ENCODE data around the gene ZNF862.

Gene ZNF862

DNA sequence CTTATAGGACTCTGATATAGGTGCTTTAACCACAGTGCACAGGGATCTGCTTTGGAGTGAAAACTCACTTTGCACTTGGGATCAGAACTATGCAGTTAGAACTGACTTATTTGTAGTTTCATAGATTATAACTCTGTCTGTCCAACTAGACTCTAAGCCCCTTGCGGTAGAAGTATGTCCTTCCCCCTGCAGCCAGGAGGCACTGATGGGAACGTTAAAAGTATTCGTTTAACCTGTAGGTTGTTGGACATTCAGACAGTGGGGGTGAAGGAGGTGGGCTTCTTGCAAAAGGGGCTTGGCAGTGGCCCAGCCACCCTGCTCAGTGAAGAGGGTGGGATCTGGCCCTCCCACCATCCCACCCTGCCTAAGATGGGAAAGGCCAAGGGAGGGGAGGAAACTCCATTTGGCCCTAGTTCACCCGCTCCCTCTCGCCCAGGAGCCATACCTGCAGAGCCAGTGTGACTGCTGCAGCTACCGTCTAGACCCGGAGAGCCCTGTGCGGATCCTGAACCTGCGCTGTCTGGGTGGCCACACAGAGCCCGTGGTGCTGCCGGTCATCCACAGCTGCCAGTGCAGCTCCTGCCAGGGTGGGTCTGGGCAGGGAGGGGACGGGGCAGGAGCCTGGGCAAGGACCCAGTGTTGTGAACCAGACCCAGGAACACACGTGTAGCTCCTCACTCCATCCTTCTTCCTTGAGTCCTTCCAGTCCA lies 5.7 kb upstream of the ZNF862 start:
- Histone ChIP-seq H3K4me3 (ENCODE audit: low read length in 2 of 2) (no peak overlapping the region), H3K9me3 (ENCODE audit: control insufficient read depth in 2 of 2, low read length in 2 of 2) (no peaks in the 10 kb centered on the region), H3K27ac (ENCODE audit: low read length) (no peak overlapping the region)

DNA sequence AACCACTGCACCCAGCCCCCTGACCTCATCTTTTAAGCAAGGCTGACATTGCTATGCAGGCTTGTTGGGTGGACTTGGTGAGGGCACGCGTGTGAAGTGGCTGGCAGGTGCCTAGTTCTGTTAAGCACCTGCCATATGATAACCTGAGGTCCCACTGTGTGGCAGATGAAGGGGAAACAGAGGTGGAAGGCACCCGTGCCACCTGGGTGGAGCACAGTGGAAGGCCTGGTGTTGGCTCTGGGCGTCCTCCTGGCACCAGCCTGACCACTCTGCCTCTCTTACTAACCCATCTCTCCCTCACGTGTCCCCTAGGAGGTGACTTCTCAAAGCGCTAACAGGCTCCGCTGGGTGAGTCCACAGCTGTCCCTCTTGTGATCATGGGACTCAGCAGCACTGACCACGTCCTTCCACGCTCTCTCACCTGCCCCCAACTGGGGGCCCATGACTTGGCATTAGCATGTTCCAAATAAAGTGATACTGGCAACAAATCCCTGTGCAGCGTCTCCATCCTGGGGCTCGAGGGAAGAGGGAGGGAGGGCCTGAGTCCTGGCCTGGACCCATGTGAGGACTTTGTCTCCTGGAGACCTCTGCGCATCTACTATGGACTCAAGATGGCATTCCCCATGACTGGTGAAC lies 4.6 kb upstream of the ZNF862 start:
- H3K4me1 ChIP-seq (ENCODE audit: control insufficient read depth, insufficient read depth, low read length): peaks cover under 1% of the 10 kb centered on the region
- H3K36me3 ChIP-seq (ENCODE audit: control insufficient read depth in 2 of 2, insufficient read depth in 2 of 2, low read length in 2 of 2): no peaks in the 10 kb centered on the region
- peaks cover 7 to 9% of the 10 kb centered on the region in 2 donors for H3K27me3 ChIP-seq (ENCODE audit: control insufficient read depth in 1 of 2, insufficient read depth in 2 of 2, low read length in 2 of 2)
- H3K9me3 ChIP-seq (ENCODE audit: control insufficient read depth in 2 of 2, low read length in 2 of 2): no peaks in the 10 kb centered on the region
- no peak overlapping the region for H3K4me3 ChIP-seq (ENCODE audit: low read length in 2 of 2)
- no peak overlapping the region for H3K27ac ChIP-seq (ENCODE audit: low read length)
- no peak overlapping the region for H3K9ac ChIP-seq (ENCODE audit: low read length in 2 of 2)

More for the DNA sequence above, 5.7 kb upstream of the ZNF862 start:
- Histone ChIP-seq H3K27me3 (ENCODE audit: control insufficient read depth in 1 of 2, insufficient read depth in 2 of 2, low read length in 2 of 2) (peaks cover 7 to 9% of the 10 kb centered on the region in 2 donors), H3K4me1 (ENCODE audit: control insufficient read depth, insufficient read depth, low read length) (no peaks in the 10 kb centered on the region), H3K9ac (ENCODE audit: low read length in 2 of 2) (no peak overlapping the region), H3K36me3 (ENCODE audit: control insufficient read depth in 2 of 2, insufficient read depth in 2 of 2, low read length in 2 of 2) (no peaks in the 10 kb centered on the region)

DNA sequence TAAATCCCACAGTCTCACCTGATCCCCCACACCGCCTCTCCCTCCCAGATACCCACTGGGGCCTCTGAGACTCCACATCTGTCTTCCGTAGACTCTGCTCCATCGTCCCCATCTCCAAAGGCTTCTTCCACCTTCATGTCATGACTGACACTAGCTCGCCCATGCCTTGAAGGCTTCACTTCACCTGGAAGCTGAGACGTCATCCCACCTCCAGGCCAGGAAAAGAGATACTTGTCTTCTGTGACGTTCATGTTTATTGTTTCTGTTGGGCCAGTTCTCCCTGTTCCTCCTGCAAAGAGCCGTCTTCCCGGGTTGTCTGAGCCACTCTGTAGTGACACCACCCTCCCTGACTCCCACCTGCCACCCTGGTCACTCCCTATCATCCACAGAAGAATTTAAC lies 3.6 kb upstream of the ZNF862 start:
- H3K9me3 ChIP-seq (ENCODE audit: control insufficient read depth in 2 of 2, low read length in 2 of 2): no peaks in the 10 kb centered on the region
- H3K27me3 ChIP-seq (ENCODE audit: control insufficient read depth in 1 of 2, insufficient read depth in 2 of 2, low read length in 2 of 2): peaks cover 7 to 9% of the 10 kb centered on the region in 2 donors
- no peak overlapping the region for H3K27ac ChIP-seq (ENCODE audit: low read length)
- H3K9ac ChIP-seq (ENCODE audit: low read length in 2 of 2): no peak overlapping the region
- H3K36me3 ChIP-seq (ENCODE audit: control insufficient read depth in 2 of 2, insufficient read depth in 2 of 2, low read length in 2 of 2): no peaks in the 10 kb centered on the region
- H3K4me3 ChIP-seq (ENCODE audit: low read length in 2 of 2): no peak overlapping the region
- peaks cover 7% of the 10 kb centered on the region for H3K4me1 ChIP-seq (ENCODE audit: control insufficient read depth, insufficient read depth, low read length)

DNA sequence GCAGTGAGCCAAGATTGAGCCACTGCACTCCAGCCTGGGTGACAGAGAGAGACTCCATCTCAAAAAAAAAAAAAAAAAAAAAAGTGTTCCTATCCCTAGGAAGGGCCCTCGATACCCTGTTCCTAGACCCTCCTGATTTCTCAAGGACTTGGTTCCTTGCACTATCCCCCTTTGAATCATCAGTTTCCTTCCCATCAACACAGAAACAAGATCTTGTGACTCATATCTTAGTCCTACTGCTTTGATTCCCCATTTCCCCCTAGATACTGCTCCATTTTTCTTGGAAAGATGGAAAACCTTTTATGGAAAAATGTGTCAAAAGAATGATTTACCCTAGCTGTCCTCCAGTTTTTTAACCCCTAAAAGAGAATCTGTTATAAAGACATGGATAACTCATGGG lies 1.7 kb upstream of the ZNF862 start:
- H3K9ac ChIP-seq (ENCODE audit: low read length in 2 of 2): no peak overlapping the region
- H3K9me3 ChIP-seq (ENCODE audit: control insufficient read depth in 2 of 2, low read length in 2 of 2): no peaks in the 10 kb centered on the region
- peaks cover 7% of the 10 kb centered on the region for H3K4me1 ChIP-seq (ENCODE audit: control insufficient read depth, insufficient read depth, low read length)
- no peak overlapping the region for H3K4me3 ChIP-seq (ENCODE audit: low read length in 2 of 2)
- no peaks in the 10 kb centered on the region for H3K36me3 ChIP-seq (ENCODE audit: control insufficient read depth in 2 of 2, insufficient read depth in 2 of 2, low read length in 2 of 2)
- H3K27ac ChIP-seq (ENCODE audit: low read length): no peak overlapping the region
- peaks cover 3 to 5% of the 10 kb centered on the region in 2 donors for H3K27me3 ChIP-seq (ENCODE audit: control insufficient read depth in 1 of 2, insufficient read depth in 2 of 2, low read length in 2 of 2)

DNA sequence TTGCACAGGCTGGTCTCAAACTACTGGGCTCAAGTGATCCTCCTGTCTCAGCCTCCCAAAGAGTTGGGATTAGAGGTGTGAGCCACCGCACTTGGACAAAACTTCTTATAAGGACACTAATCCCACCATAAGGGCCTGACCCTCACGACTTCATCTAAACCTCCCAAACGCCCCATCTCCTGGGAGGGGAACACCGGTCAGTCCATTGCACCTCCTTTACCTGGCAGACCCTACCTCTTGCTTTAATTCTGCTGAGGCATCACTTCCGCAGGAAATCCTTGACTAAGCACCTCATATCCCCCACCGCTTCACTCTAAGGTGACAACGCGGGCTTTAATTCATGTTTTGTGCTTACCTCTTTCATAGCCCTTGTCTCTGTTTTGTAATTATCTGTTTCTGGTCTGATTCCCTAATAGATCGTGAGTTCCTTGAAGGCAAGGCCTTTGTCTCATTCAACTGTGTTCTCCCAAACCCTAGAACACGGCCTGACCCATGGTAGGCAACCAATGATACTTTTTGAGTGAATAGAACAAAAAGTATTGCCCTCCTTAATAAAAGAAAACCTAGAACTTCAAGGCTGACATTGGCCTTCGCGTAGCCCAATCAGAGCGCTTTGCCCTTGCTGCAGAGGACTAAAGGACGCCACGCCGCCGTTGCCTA lies 481 bp upstream of the ZNF862 start:
- H3K4me3 ChIP-seq (ENCODE audit: low read length in 2 of 2): peak overlapping the region; percentile 9 to 88
- peak overlapping the region; percentile 58 for H3K27ac ChIP-seq (ENCODE audit: low read length)
- peaks cover 7% of the 10 kb centered on the region for H3K4me1 ChIP-seq (ENCODE audit: control insufficient read depth, insufficient read depth, low read length)
- H3K9me3 ChIP-seq (ENCODE audit: control insufficient read depth in 2 of 2, low read length in 2 of 2): no peaks in the 10 kb centered on the region
- no peaks in the 10 kb centered on the region for H3K27me3 ChIP-seq (ENCODE audit: control insufficient read depth in 1 of 2, insufficient read depth in 2 of 2, low read length in 2 of 2)
- no peak overlapping the region for H3K9ac ChIP-seq (ENCODE audit: low read length in 2 of 2)
- H3K36me3 ChIP-seq (ENCODE audit: control insufficient read depth in 2 of 2, insufficient read depth in 2 of 2, low read length in 2 of 2): no peaks in the 10 kb centered on the region

DNA sequence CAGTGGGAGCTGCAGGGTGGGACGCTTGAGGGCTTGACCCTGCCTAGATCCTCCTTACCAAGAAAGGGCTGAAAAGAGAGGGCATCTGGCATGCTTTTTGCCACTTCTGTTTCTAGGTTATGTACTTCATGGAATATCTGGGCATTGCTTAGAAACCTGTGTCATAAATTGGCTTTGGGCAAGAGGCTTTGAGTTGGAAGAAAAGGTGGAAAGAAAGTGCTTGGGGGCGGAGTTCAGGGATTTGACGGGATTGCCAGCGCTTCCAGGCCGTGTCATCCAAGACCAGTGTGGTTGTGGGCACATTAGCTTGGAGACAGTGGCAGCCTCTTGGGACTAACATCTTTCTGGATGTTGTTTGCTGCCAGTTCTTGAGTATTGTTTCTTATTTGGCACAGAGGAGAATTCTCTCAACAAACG lies 825 bp downstream of the ZNF862 start:
- Histone ChIP-seq H3K4me3 (ENCODE audit: low read length in 2 of 2) (peak overlapping the region; percentile 88 to 92), H3K9ac (ENCODE audit: low read length in 2 of 2) (peak overlapping the region; percentile 73 to 86), H3K27ac (ENCODE audit: low read length) (peak overlapping the region; percentile 66), H3K27me3 (ENCODE audit: control insufficient read depth in 1 of 2, insufficient read depth in 2 of 2, low read length in 2 of 2) (no peaks in the 10 kb centered on the region), H3K4me1 (ENCODE audit: control insufficient read depth, insufficient read depth, low read length) (peaks cover 7% of the 10 kb centered on the region), H3K36me3 (ENCODE audit: control insufficient read depth in 2 of 2, insufficient read depth in 2 of 2, low read length in 2 of 2) (no peaks in the 10 kb centered on the region), H3K9me3 (ENCODE audit: control insufficient read depth in 2 of 2, low read length in 2 of 2) (no peaks in the 10 kb centered on the region)

DNA sequence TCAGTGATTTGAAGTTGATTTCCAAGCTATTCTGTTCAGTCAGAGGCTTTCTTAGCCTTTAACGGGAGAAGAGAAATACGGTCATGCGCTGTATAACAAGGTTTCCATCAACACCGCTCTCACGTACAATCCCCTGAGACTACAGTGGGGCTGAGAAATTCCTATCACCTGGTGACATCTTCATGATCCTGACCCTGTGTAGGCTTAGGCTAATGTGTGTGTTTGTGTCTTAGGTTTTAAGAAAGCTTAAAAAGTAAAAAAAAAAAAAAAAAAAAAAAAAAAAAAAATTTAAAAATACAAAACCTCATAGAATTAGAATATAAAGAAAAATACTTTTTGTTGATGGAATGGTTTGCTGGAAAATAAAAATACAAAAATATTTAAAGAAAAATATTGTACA lies 1.8 kb downstream of the ZNF862 start:
- Histone ChIP-seq H3K4me1 (ENCODE audit: control insufficient read depth, insufficient read depth, low read length) (peaks cover 7% of the 10 kb centered on the region), H3K27ac (ENCODE audit: low read length) (no peak overlapping the region), H3K36me3 (ENCODE audit: control insufficient read depth in 2 of 2, insufficient read depth in 2 of 2, low read length in 2 of 2) (peaks cover 0 to 3% of the 10 kb centered on the region in 2 donors), H3K9ac (ENCODE audit: low read length in 2 of 2) (no peak overlapping the region), H3K4me3 (ENCODE audit: low read length in 2 of 2) (no peak overlapping the region), H3K9me3 (ENCODE audit: control insufficient read depth in 2 of 2, low read length in 2 of 2) (no peaks in the 10 kb centered on the region), H3K27me3 (ENCODE audit: control insufficient read depth in 1 of 2, insufficient read depth in 2 of 2, low read length in 2 of 2) (no peaks in the 10 kb centered on the region)

DNA sequence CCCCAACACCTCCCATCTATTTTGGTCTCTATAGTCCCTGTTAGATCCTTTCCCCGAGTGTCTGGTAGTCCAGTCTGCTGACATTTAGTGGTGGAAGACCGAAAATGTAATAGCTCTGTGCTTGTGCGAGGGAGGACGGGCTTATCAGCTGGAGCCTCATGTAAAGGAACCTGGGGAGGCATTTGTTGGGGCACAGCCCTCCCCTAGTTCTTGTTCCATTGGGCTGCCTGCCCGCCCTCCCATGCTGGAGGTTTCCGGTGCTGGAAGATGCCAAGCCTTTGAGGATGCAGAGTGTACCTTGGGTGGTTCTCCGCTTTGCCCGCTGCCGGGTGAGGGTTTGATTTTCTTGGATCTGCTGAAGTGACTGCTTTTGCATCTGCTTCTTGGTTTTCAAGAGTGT lies 5.4 kb downstream of the ZNF862 start:
- H3K9me3 ChIP-seq (ENCODE audit: control insufficient read depth in 2 of 2, low read length in 2 of 2): no peaks in the 10 kb centered on the region
- peaks cover 9% of the 10 kb centered on the region for H3K4me1 ChIP-seq (ENCODE audit: control insufficient read depth, insufficient read depth, low read length)
- H3K36me3 ChIP-seq (ENCODE audit: control insufficient read depth in 2 of 2, insufficient read depth in 2 of 2, low read length in 2 of 2): peaks cover 24 to 28% of the 10 kb centered on the region in 2 donors
- H3K9ac ChIP-seq (ENCODE audit: low read length in 2 of 2): no peak overlapping the region
- no peak overlapping the region for H3K4me3 ChIP-seq (ENCODE audit: low read length in 2 of 2)
- no peak overlapping the region for H3K27ac ChIP-seq (ENCODE audit: low read length)
- no peaks in the 10 kb centered on the region for H3K27me3 ChIP-seq (ENCODE audit: control insufficient read depth in 1 of 2, insufficient read depth in 2 of 2, low read length in 2 of 2)

DNA sequence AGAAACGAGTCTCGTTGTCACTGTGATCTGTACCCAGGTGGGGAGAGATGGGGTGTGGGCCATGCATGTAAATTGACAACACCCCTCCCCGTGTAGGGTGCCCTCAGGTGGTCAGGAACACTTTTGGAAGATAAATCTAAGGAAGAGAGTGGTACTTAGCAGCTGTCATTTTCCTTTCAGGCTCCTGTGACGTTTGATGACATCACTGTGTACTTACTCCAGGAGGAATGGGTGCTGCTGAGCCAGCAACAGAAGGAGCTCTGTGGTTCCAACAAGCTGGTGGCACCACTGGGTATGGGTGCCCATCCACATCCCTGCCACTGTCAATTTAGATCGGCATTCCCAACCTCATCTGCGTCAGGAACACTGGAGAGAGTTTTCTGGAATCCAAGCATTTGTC lies 6.3 kb downstream of the ZNF862 start:
- no peak overlapping the region for H3K9ac ChIP-seq (ENCODE audit: low read length in 2 of 2)
- H3K27me3 ChIP-seq (ENCODE audit: control insufficient read depth in 1 of 2, insufficient read depth in 2 of 2, low read length in 2 of 2): no peaks in the 10 kb centered on the region
- H3K9me3 ChIP-seq (ENCODE audit: control insufficient read depth in 2 of 2, low read length in 2 of 2): no peaks in the 10 kb centered on the region
- peaks cover 2% of the 10 kb centered on the region for H3K4me1 ChIP-seq (ENCODE audit: control insufficient read depth, insufficient read depth, low read length)
- H3K4me3 ChIP-seq (ENCODE audit: low read length in 2 of 2): no peak overlapping the region
- H3K27ac ChIP-seq (ENCODE audit: low read length): no peak overlapping the region
- H3K36me3 ChIP-seq (ENCODE audit: control insufficient read depth in 2 of 2, insufficient read depth in 2 of 2, low read length in 2 of 2): peaks cover 24 to 29% of the 10 kb centered on the region in 2 donors

DNA sequence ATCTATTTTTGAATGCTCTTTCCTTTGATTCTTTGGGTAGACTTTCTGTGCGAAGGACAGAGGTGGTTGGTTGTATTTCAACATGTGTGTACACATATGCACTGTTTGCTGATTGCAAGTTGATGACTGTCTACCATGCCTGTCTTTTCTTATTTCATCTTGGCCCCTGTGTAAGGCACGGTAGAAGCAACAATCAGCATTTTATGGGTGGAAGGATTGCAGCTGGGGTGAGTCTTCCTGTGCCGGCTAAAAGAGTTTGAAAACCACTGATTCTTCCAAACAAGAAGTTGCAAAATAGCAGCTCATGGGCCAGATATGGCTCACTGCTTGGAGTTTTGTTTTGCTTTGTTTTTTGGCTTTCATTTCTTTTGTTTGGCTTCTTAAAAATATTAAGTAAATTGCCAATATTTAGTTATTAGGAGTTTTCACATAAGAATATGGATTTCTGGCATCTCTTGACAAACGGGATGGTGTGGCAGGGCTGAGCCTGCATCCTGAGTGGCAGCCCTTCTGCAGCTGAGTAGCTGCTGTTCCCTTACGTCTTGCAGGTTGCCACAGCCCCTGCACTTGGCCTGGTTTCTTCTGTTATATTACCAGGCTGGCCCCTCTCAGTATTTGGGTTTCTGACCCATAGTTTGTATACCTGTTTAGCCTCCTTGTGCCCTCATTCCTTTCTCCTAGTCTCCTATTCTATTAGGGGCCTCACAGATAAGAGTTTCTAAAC lies 7.2 kb downstream of the ZNF862 start:
- peaks cover 28 to 36% of the 10 kb centered on the region in 2 donors for H3K36me3 ChIP-seq (ENCODE audit: control insufficient read depth in 2 of 2, insufficient read depth in 2 of 2, low read length in 2 of 2)
- peaks cover 2% of the 10 kb centered on the region for H3K4me1 ChIP-seq (ENCODE audit: control insufficient read depth, insufficient read depth, low read length)
- H3K27me3 ChIP-seq (ENCODE audit: control insufficient read depth in 1 of 2, insufficient read depth in 2 of 2, low read length in 2 of 2): no peaks in the 10 kb centered on the region
- no peaks in the 10 kb centered on the region for H3K9me3 ChIP-seq (ENCODE audit: control insufficient read depth in 2 of 2, low read length in 2 of 2)
- no peak overlapping the region for H3K27ac ChIP-seq (ENCODE audit: low read length)
- H3K4me3 ChIP-seq (ENCODE audit: low read length in 2 of 2): no peak overlapping the region
- H3K9ac ChIP-seq (ENCODE audit: low read length in 2 of 2): no peak overlapping the region
